Activated T-cell treated with anti-CD3 and anti-CD28 coated beads, Interleukin-2, amount 50 U/mL, for 4 hours (primary cell): ENCODE measurements around the gene MAP2K7. TPM values are rescaled to one million over a fixed set of nuclear protein-coding genes. Genes with fewer than 3 reads are reported as not detected.
"Not testable (repeated sequence)": the region's sequence is repeated elsewhere in the genome, so short reads cannot be mapped to it uniquely, and the experiment has no call there.

Experiments used
- ATAC-seq, 2 donors: fragments of 200-7000 bp; cut with Tn5 transposase; one replicate each; pipeline ENCODE4 v1.10.0; 2021
- DNase-seq: peaks from one replicate; pipeline ENCODE4 v3.0.0-alpha.2; 2020
- H3K27me3 Mint-ChIP-seq: one replicate; pipeline ENCODE4 v1.8.0; 2021; ENCODE audit warnings: low read depth, mixed read lengths
- H3K36me3 Mint-ChIP-seq: one replicate; pipeline ENCODE4 v1.8.0; 2022; ENCODE audit warnings: mixed read lengths; ENCODE audit not compliant: insufficient read depth
- H3K4me1 Mint-ChIP-seq: one replicate; pipeline ENCODE4 v1.8.0; 2021; ENCODE audit warnings: low read depth, mixed read lengths
- H3K4me3 Mint-ChIP-seq: one replicate; pipeline ENCODE4 v1.8.0; 2021; ENCODE audit warnings: mild to moderate bottlenecking, moderate library complexity, mixed read lengths
- H3K9me3 Mint-ChIP-seq: one replicate; pipeline ENCODE4 v1.8.0; 2021; ENCODE audit warnings: mixed read lengths
- total RNA-seq, 3 donors: library from RNA; stranded (reverse); gene quantifications; one replicate each; pipeline ENCODE4 v1.2.1, GENCODE V29; 2021

Gene MAP2K7
- total RNA-seq: 10 to 100 TPM; 40.4 to 44.0 (median 43.3) TPM

- H3K9me3 Mint-ChIP-seq: no peaks in the 10 kb centered on the region
- DNase-seq: peak; percentile 100
These were observed at the start of gene MAP2K7 for GRCh38 chr19:7903244-7904073. Gene MAP2K7 (plus strand): TSS chr19:7903877. CDS start chr19:7903945, 68 bp downstream.

GRCh38 chr19:7855426-7856108, 48.1 kb upstream of the MAP2K7 start:
- DNase-seq (no peak), ATAC-seq (no peak)
- Mint-ChIP-seq H3K36me3 (no peaks in the 10 kb centered on the region), H3K4me3 (no peak overlapping the region), H3K27me3 (peaks cover 2% of the 10 kb centered on the region), H3K4me1 (peaks cover 3% of the 10 kb centered on the region), H3K9me3 (no peaks in the 10 kb centered on the region)

More at GRCh38 chr19:7903244-7904073, at the start of gene MAP2K7:
- Mint-ChIP-seq H3K4me3 (peak within 1 kb of the TSS; percentile 88), H3K27me3 (no peaks in the 10 kb centered on the region), H3K4me1 (peaks cover 17% of the 10 kb centered on the region), H3K36me3 (peaks cover 2% of the 10 kb centered on the region)
- ATAC-seq: peak; percentile 88 to 91

GRCh38 chr19:7856109-7856591, 47.5 kb upstream of the MAP2K7 start:
- Mint-ChIP-seq H3K36me3 (no peaks in the 10 kb centered on the region), H3K4me3 (no peak overlapping the region), H3K27me3 (peaks cover 5% of the 10 kb centered on the region), H3K9me3 (no peaks in the 10 kb centered on the region), H3K4me1 (peaks cover 6% of the 10 kb centered on the region)
- DNase-seq: no peak
- no peak for ATAC-seq

- Mint-ChIP-seq H3K9me3 (no peaks in the 10 kb centered on the region), H3K4me3 (no peak overlapping the region), H3K36me3 (no peaks in the 10 kb centered on the region), H3K27me3 (peaks cover 8% of the 10 kb centered on the region), H3K4me1 (peaks cover 12% of the 10 kb centered on the region)
- DNase-seq (no peak), ATAC-seq (no peak)
These were observed 46.7 kb upstream of the MAP2K7 start for GRCh38 chr19:7856679-7857663.

GRCh38 chr19:7857727-7858108, 46.0 kb upstream of the MAP2K7 start:
- Mint-ChIP-seq H3K4me1 (peaks cover 12% of the 10 kb centered on the region), H3K9me3 (no peaks in the 10 kb centered on the region), H3K27me3 (peaks cover 8% of the 10 kb centered on the region), H3K4me3 (no peak overlapping the region), H3K36me3 (no peaks in the 10 kb centered on the region)
- ATAC-seq (no peak), DNase-seq (no peak)

- DNase-seq (no peak), ATAC-seq (no peak)
- Mint-ChIP-seq H3K9me3 (no peaks in the 10 kb centered on the region), H3K27me3 (peaks cover 8% of the 10 kb centered on the region), H3K36me3 (no peaks in the 10 kb centered on the region), H3K4me1 (peaks cover 9% of the 10 kb centered on the region), H3K4me3 (no peak overlapping the region)
These were observed 45.4 kb upstream of the MAP2K7 start for GRCh38 chr19:7858109-7858770.

- DNase-seq, H3K9me3 Mint-ChIP-seq, H3K4me3 Mint-ChIP-seq, H3K4me1 Mint-ChIP-seq, H3K27me3 Mint-ChIP-seq, H3K36me3 Mint-ChIP-seq, ATAC-seq: not testable (repeated sequence)
These were observed 44.6 kb upstream of the MAP2K7 start for GRCh38 chr19:7859087-7859486.

- ATAC-seq (no peak), DNase-seq (no peak)
- peaks cover 13% of the 10 kb centered on the region for H3K4me1 Mint-ChIP-seq
- no peaks in the 10 kb centered on the region for H3K36me3 Mint-ChIP-seq
- no peaks in the 10 kb centered on the region for H3K9me3 Mint-ChIP-seq
- no peak overlapping the region for H3K4me3 Mint-ChIP-seq
- peaks cover 10% of the 10 kb centered on the region for H3K27me3 Mint-ChIP-seq
These were observed 43.6 kb upstream of the MAP2K7 start for GRCh38 chr19:7859831-7860713.

- H3K36me3 Mint-ChIP-seq: no peaks in the 10 kb centered on the region
- ATAC-seq (no peak), DNase-seq (no peak)
- no peaks in the 10 kb centered on the region for H3K9me3 Mint-ChIP-seq
- peaks cover 14% of the 10 kb centered on the region for H3K27me3 Mint-ChIP-seq
- H3K4me1 Mint-ChIP-seq: peaks cover 19% of the 10 kb centered on the region
- H3K4me3 Mint-ChIP-seq: no peak overlapping the region
These were observed 42.7 kb upstream of the MAP2K7 start for GRCh38 chr19:7860714-7861618.

- peak overlapping the region; percentile 38 for H3K4me3 Mint-ChIP-seq
- no peaks in the 10 kb centered on the region for H3K36me3 Mint-ChIP-seq
- DNase-seq (no peak), ATAC-seq (peak; percentile 25 to 29)
- H3K27me3 Mint-ChIP-seq: peaks cover 14% of the 10 kb centered on the region
- no peaks in the 10 kb centered on the region for H3K9me3 Mint-ChIP-seq
- H3K4me1 Mint-ChIP-seq: peaks cover 19% of the 10 kb centered on the region
These were observed 41.9 kb upstream of the MAP2K7 start for GRCh38 chr19:7861619-7862412.

GRCh38 chr19:7862413-7862951, 41.2 kb upstream of the MAP2K7 start:
- H3K36me3 Mint-ChIP-seq: no peaks in the 10 kb centered on the region
- H3K27me3 Mint-ChIP-seq: peaks cover 17% of the 10 kb centered on the region
- peaks cover 19% of the 10 kb centered on the region for H3K4me1 Mint-ChIP-seq
- ATAC-seq (peak; percentile 60 to 68), DNase-seq (peak; percentile 66)
- no peaks in the 10 kb centered on the region for H3K9me3 Mint-ChIP-seq
- peak overlapping the region; percentile 38 for H3K4me3 Mint-ChIP-seq
